Activated CD4-positive, alpha-beta T cell treated with anti-CD3 and anti-CD28 coated beads, Interleukin-10, Interleukin-2, amounts not matched to agents 100 ng/mL and 50 ng/mL, durations not matched to agents 16 hours and 8 hours (primary cell): Measurements from ENCODE around the gene RALB.
"Not testable (repeated sequence)": the region's sequence is repeated elsewhere in the genome, so short reads cannot be mapped to it uniquely, and the experiment has no call there.

Experiments used
- DNase-seq: peaks from one replicate; pipeline ENCODE4 v3.0.0-alpha.2; 2020

The RALB gene

DNA sequence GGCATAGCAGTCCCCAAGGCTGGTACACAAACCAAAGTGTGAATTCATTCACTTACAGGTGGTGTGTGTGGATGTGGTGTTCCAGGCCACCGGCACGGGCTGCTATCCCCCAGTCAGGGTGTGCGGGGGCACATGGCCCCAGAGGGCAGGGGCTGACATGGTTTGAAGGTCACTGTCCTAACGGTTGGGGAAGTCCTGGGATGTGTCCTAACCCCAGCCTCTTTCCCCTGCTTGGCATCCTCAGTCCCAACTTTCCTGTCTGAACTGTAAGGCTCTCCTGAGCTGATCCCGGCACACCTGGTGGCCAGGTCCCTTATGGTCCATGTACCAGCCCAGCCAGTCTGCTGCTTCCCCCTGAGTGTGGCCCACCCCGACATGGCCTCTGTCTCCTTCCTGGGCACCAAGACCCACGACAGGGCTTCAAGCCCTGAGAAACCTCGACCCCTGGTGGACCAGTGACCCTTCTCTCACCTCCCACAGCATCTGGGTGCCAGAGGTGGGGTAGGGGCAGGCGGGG lies 27.0 kb upstream of the RALB start:
- DNase-seq: no peak

- DNase-seq: no peak
Observed at GRCh38 chr2:120226316-120226715, 26.3 kb upstream of the RALB start.

DNA sequence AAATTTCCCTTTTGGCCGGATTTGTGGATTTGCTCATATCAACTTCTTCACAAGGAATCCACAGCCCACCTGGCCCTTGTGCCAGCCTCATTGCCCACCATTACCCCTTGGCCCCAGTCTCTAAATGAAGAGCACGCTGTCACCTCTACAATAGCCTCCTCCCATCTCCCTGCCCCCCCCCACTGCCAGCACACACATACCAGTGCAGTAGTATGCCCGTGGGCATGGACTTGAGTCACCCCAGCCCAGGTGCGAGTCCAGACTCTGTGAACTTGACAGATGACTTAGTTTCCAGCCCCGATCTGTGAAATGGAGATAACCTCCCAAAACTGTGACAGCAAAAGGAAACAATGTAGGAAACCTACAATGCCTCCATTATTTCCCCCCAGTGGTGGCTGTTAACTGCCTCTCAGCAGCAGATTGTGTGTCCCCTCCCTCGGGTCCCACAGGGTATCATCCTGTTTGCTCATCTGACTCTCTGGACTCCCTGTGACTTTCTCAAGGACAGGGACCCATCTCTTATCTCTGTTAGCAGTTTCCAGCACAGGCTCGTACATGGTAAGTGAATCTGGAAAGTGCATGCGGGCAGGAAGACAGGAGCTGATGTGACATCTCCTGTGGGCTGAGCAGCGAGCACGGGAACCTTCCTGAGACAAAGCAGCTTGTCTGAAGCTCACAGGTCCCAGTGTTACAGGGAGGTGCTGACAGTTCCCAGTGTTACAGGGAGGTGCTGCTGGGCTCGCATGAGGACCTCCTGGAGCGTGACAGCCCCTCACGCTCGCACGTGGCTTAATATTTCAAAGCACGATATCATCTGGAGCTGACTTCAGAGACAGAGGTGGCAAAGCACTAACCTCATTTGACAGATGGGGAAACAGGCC lies 25.3 kb upstream of the RALB start:
- DNase-seq: peak; percentile 27

DNA sequence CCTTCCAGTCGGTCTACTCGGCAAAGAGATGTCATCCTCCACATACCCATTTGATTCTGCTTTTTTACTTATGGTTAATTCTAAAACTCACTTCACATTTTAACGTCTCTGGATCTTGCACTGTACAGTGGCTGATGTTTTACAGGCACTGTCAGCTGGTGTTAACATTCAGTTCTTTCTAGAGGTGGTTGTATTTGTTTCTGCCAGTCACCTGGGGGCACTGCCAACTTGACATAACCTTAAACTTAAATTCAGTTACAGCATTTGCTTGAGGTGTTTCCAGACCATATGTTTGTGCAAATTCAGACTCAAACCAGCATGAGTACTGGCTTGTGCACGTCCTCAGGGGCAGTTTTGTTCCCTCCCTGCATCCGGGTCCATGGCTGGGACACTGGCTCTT lies 24.1 kb upstream of the RALB start:
- peak; percentile 30 for DNase-seq

DNA sequence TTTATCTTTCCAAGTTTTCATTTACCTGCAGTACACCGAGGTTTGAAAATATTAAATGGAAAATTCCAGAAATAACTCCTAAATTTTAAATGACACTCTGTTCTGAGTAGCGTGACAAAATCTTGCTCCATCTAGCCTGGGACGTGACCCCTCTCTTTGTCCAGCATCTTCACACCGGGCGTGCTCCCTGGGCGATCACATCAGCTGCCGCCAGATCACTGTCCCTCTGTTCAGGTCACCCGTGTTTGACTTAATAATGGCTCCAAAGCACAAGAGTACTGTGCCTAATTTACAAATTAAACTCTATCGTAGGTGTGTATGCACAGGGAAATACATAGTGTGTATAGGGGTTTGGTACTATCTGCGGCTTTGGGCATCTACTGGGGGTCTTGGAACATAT lies 23.3 kb upstream of the RALB start:
- DNase-seq: no peak

- peak; percentile 30 for DNase-seq
Observed at GRCh38 chr2:120230515-120231471, 21.9 kb upstream of the RALB start.

GRCh38 chr2:120231564-120231973 lies 21.1 kb upstream of the RALB start:
- peak; percentile 46 for DNase-seq

GRCh38 chr2:120231974-120232635 lies 20.5 kb upstream of the RALB start:
- peak; percentile 96 for DNase-seq

- DNase-seq: no peak
Observed at GRCh38 chr2:120233292-120233691, 19.4 kb upstream of the RALB start.

DNA sequence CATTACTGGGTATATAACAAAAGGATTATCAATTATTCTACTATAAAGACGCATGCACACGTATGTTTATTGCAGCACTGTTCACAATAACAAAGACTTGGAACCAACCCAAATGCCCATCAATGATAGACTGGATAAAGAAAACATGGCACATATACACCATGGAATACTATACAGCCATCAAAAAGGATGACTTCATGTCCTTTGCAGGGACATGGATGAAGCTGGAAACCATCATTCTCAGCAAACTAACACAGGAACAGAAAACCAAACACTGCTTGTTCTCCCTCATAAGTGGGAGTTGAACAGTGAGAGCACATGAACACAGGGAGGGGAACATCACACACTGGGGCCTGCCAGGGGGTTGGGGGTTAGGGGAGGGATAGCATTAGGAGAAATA lies 17.5 kb upstream of the RALB start:
- not testable (repeated sequence) for DNase-seq

DNA sequence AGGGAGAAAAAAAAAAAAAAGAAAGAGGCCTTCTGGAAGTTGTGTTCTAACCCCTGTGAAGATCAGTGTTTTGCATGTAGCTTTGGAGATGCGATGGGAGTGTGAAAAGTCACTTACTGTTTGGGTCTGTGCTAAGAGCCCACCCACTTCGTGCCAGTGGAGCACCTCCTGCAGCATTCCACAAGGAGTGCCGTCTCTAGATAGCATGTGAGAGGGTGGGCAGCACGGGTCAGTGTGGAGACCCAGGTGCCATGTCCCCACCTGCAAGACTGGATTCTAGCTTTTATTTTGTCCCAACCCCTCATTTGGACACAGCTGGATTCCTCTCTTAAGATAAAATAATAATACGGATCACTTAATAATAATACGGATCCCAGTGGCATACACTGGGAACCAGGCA lies 17.0 kb upstream of the RALB start:
- DNase-seq: no peak

GRCh38 chr2:120236316-120236715 lies 16.3 kb upstream of the RALB start:
- DNase-seq: no peak

DNA sequence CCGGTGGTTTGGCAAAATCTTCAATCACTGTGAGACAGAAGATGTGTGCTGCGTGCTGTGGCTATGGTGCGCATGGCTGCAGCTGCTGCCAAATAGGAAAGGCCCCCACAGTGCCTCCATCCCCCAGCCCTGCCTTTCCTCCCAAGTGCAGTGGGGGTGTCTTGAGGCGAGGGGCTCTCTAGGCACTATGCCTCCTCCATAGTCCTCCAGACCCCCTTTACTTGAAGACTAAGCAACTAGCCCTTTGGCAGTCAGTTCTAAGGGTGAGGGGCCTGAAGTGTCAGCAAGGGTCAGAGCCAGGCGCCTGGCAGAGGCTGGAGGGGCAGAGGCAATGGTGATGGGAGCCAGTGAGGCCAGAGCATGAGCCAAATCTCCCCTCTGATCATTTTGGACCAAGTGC lies 15.9 kb upstream of the RALB start:
- no peak for DNase-seq

- no peak for DNase-seq
Observed at GRCh38 chr2:120237491-120237902, 15.2 kb upstream of the RALB start.

DNA sequence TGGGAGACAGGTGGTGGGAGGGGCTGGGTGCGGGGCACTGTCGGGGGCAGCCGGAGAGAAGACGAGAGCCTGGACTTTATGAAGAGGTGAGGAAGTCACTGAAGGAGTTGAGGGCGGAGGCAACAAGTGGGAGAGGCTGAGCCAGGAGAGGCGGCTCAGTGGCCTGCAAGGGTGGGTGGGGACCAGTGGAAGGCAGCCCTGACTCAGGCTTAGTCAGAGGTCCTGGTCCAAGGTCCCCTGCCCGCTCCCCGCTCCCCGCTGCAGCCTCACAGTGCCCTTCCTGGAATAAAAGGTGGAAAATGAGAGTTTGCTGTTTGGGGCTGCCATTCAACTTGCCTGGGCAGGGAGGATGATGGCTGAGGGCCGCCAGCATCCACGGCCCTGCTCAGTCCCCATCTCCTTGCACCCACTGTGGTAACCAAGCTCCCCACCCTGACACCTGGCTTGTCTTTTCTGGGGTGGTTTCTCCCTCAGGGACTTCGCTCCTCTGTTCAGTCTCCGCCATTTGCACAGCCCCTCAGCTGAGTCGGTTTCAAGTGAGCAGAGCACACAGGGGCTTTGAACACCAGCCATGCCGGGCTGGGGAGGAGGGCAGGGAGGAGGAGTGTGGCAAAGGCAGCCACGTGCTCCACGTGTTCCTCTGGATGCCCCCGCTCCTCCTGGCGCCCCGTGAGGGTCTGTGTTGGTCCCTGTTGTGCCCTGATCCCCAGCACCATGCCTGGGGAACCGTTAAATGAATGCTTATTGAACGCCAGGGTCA lies 13.7 kb upstream of the RALB start:
- no peak for DNase-seq

GRCh38 chr2:120239488-120240287 lies 13.0 kb upstream of the RALB start:
- DNase-seq: no peak

DNA sequence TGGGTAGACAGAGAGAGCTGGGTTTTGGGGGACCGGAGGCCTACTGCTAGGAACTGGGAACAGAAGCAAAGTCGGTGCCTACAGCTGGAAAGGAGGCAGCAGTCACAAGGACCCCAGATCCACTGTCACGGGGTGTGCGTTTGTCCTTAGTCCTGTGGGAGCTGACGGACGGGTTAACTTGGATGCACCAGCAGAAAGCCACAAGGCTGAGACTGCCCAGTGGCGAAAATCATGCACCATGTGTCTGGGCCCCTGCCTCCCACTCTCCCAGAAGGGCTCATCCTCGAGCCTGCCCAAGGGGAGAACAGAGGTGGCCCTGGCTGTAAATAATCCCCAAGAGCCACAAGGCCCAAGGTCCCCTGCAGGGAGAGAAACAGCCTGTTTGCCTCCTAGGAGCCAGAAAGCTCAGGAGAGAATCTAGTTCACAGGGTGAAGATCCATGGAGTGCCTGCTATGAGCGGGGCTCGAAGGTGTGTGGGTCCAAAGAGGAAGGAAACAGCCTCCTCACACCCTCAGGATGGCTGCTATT lies 11.7 kb upstream of the RALB start:
- DNase-seq: no peak

GRCh38 chr2:120241684-120242083 lies 11.0 kb upstream of the RALB start:
- no peak for DNase-seq

GRCh38 chr2:120243211-120243610 lies 9.4 kb upstream of the RALB start:
- DNase-seq: no peak

- DNase-seq: no peak
Observed at GRCh38 chr2:120243875-120244553, 8.6 kb upstream of the RALB start.
